Thymus (tissue), 11 donors: Measurements from ENCODE around the gene PLPP7. TPM values are rescaled to one million over a fixed set of nuclear protein-coding genes. Genes with fewer than 3 reads are reported as not detected.
"Not testable (repeated sequence)": the region's sequence is repeated elsewhere in the genome, so short reads cannot be mapped to it uniquely, and the experiment has no call there.

Experiments used
- DNase-seq, 9 donors: peaks; one replicate each; pipeline ENCODE4 v3.0.0-alpha.2; 2013; ENCODE audit warnings: low spot score in 9 of 9, low read depth in 6 of 9, missing footprints in 1 of 9
- H3K27ac ChIP-seq, 2 donors: one replicate each; pipeline ENCODE4 v1.5.1; 2013; ENCODE audit warnings: control low read depth in 1 of 2, low read depth in 1 of 2, low read length in 1 of 2, mild to moderate bottlenecking in 1 of 2, moderate library complexity in 1 of 2
- H3K27me3 ChIP-seq, 2 donors: one replicate each; pipeline ENCODE4 v1.5.1; 2013; ENCODE audit warnings: low read length in 1 of 2; ENCODE audit not compliant: control insufficient read depth in 2 of 2, insufficient read depth in 1 of 2
- H3K36me3 ChIP-seq, 2 donors: one replicate each; pipeline ENCODE4 v1.5.1; 2013; ENCODE audit warnings: low read length in 1 of 2, mild to moderate bottlenecking in 1 of 2, moderate library complexity in 1 of 2; ENCODE audit not compliant: control insufficient read depth in 2 of 2, insufficient read depth in 2 of 2
- H3K4me1 ChIP-seq, 2 donors: one replicate each; pipeline ENCODE4 v1.5.1; 2013; ENCODE audit warnings: low read length in 2 of 2; ENCODE audit not compliant: control insufficient read depth in 2 of 2, insufficient read depth in 2 of 2
- H3K4me3 ChIP-seq, 2 donors: one replicate each; pipeline ENCODE4 v1.5.1; 2013; ENCODE audit warnings: low read length in 2 of 2, control low read depth in 1 of 2, mild to moderate bottlenecking in 1 of 2
- H3K9me3 ChIP-seq, 2 donors: one replicate each; pipeline ENCODE4 v1.5.1; 2013; ENCODE audit warnings: low read length in 1 of 2, mild to moderate bottlenecking in 1 of 2; ENCODE audit not compliant: control insufficient read depth in 2 of 2, insufficient read depth in 1 of 2
- WGBS: extraction: QIAGEN DNeasy Blood & Tissue Kit; methylation state at CpG from one replicate; pipeline ENCODE4 v1.1.7; 2013; 5-methylcytosine and 5-hydroxymethylcytosine counted together
- polyA plus RNA-seq: library from polyadenylated mRNA; stranded (reverse); fragments of 200-250 nt; gene quantifications from one replicate; pipeline ENCODE4 v1.2.3, GENCODE V29; 2013
- total RNA-seq: library from RNA; stranded (reverse); fragments of 120-200 nt; gene quantifications from one replicate; pipeline ENCODE4 v1.2.4, GENCODE V29; 2013
- donor health status: healthy.

Gene PLPP7
- total and polyA plus RNA-seq, 2 donors, result 0.52 to 0.96 TPM

DNA sequence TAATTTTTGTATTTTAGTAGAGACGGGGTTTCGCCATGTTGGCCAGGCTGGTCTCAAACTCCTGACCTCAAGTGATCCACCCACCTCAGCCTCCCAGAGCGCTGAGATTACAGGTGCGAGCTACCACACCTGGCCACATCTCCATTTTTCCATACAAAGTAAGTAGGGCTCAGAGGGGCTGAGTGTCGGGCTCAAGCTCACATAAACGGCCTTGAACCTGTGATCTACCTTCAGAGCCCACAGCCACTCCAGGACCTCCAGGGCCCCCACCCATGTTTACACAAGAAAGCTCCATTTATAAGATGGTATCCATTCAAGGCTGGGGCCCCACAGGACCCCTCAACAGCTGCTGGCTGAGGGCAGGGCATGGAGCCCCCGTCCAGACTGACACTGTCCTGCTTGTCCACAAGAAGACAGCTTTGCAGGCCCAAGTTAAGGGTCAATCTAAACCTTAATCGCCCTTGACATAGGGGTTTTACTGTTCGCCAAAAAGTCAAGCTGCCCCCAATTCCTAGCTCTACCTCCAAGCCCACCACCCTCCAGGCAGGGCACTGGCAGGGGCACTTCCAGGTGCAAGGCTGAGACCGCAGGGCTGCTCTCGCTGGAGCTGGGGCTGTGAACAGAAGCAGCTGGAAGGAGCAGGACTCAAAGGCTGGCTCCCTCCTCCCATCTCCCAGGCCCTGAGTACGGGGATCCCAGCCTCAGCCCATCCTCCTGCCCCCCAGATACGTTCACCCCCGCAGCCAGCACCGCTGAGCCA, 32.1 kb upstream of the PLPP7 start:
- H3K4me1 ChIP-seq, result peaks cover 23 to 64% of the 10 kb centered on the region in 2 donors
- H3K9me3 ChIP-seq, result no peaks in the 10 kb centered on the region
- H3K27me3 ChIP-seq, result no peaks in the 10 kb centered on the region
- H3K27ac ChIP-seq, result peak overlapping the region; percentile 78 to 99
- WGBS, result 67% methylated on average over 15 of the region's 15 CpGs
- peak in 1 of 9 donors; percentile 52 for DNase-seq
- peaks cover 38 to 40% of the 10 kb centered on the region in 2 donors for H3K36me3 ChIP-seq
- H3K4me3 ChIP-seq, result no peak overlapping the region

- Histone ChIP-seq H3K36me3 (peaks cover 44 to 47% of the 10 kb centered on the region in 2 donors), H3K27me3 (no peaks in the 10 kb centered on the region), H3K4me3 (no peak overlapping the region), H3K27ac (peak overlapping the region; percentile 55 to 99), H3K4me1 (peaks cover 22 to 57% of the 10 kb centered on the region in 2 donors), H3K9me3 (no peaks in the 10 kb centered on the region)
- no peak for DNase-seq
- WGBS, result 95% methylated on average over 15 of the region's 15 CpGs
Observed at GRCh38 chr9:131258186-131258585, 31.3 kb upstream of the PLPP7 start.

- no peaks in the 10 kb centered on the region for H3K9me3 ChIP-seq
- peak overlapping the region in 1 of 2 donors; percentile 3 for H3K27ac ChIP-seq
- peaks cover 48 to 52% of the 10 kb centered on the region in 2 donors for H3K36me3 ChIP-seq
- DNase-seq, result no peak
- peaks cover 21 to 50% of the 10 kb centered on the region in 2 donors for H3K4me1 ChIP-seq
- H3K4me3 ChIP-seq, result no peak overlapping the region
- WGBS, result 95% methylated on average over 25 of the region's 25 CpGs
- no peaks in the 10 kb centered on the region for H3K27me3 ChIP-seq
Observed at GRCh38 chr9:131258698-131259431, 30.7 kb upstream of the PLPP7 start.

DNA sequence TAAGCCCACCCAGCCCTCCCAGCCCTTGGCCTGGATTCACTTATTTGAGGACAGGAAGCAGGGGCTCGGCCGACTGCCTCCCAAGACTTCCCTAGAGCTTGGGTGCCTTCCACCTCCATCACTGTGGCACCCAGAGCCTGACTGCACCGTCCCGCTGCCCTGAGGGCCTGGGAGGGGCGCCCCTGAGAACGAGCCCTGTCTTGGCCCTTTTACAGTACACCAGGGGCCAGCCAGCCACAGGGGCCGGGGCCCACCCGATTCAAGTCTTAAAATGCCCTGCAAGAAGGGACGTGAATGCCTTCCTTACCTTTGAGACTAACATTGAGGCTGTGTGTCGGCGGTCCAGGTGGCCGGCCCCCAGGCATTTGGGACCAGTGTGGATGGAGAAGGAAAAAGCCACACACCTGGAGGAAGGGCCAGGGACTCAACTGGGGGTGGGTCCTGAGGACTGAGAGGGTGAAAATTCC, 30.1 kb upstream of the PLPP7 start:
- H3K27ac ChIP-seq, result no peak overlapping the region
- no peaks in the 10 kb centered on the region for H3K9me3 ChIP-seq
- no peaks in the 10 kb centered on the region for H3K27me3 ChIP-seq
- 97% methylated on average over 12 of the region's 12 CpGs for WGBS
- peaks cover 54 to 58% of the 10 kb centered on the region in 2 donors for H3K36me3 ChIP-seq
- DNase-seq, result no peak
- H3K4me1 ChIP-seq, result peaks cover 22 to 47% of the 10 kb centered on the region in 2 donors
- H3K4me3 ChIP-seq, result no peak overlapping the region

- WGBS, result 95% methylated on average over 20 of the region's 20 CpGs
- Histone ChIP-seq H3K27ac (no peak overlapping the region), H3K36me3 (peaks cover 57 to 59% of the 10 kb centered on the region in 2 donors), H3K27me3 (no peaks in the 10 kb centered on the region), H3K4me1 (peaks cover 18 to 41% of the 10 kb centered on the region in 2 donors), H3K4me3 (no peak overlapping the region), H3K9me3 (no peaks in the 10 kb centered on the region)
- no peak for DNase-seq
Observed at GRCh38 chr9:131259916-131260597, 29.5 kb upstream of the PLPP7 start.

DNA sequence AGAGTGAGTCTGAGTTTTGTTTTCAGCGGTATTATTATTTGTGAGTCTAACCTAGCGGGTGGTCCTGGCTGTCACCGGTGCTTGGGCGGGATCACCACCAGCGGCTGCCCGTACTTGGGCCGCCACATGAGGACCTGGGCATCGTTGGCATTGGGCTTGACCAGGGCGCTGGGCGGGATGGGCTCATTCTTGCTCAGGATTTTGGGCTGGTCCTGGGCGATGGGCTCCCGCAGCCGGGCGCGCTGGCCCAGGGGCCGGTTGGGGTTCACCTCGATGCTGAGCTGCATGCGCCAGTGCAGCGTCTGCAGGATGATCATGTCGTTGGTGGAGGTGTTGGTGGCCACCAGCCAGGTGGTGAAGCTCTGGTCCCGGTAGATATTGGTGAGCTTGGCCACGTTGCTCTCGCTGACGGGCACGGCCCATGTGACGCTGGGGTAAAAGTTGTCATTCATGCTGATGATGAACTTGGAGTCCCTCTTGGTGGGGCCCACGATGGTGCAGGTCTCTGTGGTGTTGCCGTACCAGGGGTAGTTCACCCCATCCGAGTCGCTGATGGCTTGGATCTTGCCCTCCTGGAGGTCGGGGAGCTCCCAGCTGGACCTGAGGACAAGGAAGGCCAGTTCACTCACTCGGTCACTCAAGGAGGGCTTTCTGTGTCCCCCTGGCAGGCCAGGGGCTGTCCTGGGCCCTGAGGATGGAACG, 28.6 kb upstream of the PLPP7 start:
- DNase-seq, result no peak
- H3K27ac ChIP-seq, result no peak overlapping the region

GRCh38 chr9:131262327-131263032, 27.0 kb upstream of the PLPP7 start:
- Histone ChIP-seq H3K27ac (no peak overlapping the region), H3K27me3 (no peaks in the 10 kb centered on the region), H3K36me3 (peaks cover 68 to 74% of the 10 kb centered on the region in 2 donors), H3K4me3 (no peak overlapping the region), H3K4me1 (peaks cover 18 to 36% of the 10 kb centered on the region in 2 donors), H3K9me3 (no peaks in the 10 kb centered on the region)
- 87% methylated on average over 13 of the region's 13 CpGs for WGBS
- DNase-seq, result no peak

More for the DNA sequence above, 28.6 kb upstream of the PLPP7 start:
- Histone ChIP-seq H3K4me3 (no peak overlapping the region), H3K9me3 (no peaks in the 10 kb centered on the region), H3K36me3 (peaks cover 61 to 64% of the 10 kb centered on the region in 2 donors), H3K27me3 (no peaks in the 10 kb centered on the region), H3K4me1 (peaks cover 15 to 37% of the 10 kb centered on the region in 2 donors)
- WGBS, result 98% methylated on average over 33 of the region's 33 CpGs

DNA sequence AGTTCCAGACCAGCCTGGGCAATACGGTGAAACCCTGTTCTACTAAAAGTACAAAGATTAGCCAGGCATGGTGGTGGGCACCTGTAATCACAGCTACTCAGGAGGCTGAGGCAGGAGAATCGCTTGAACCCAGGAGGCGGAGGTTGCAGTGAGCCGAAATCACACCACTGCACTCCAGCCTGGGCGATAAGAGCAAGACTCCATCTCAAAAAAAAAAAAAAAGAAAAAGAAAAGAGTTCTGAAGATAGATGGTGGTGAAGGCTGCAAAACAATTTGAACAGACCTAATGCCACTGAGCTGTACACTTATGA, 26.5 kb upstream of the PLPP7 start:
- Histone ChIP-seq H3K4me1 (peaks cover 16 to 36% of the 10 kb centered on the region in 2 donors), H3K36me3 (peaks cover 68 to 74% of the 10 kb centered on the region in 2 donors)
- DNase-seq, H3K27ac ChIP-seq, H3K4me3 ChIP-seq, H3K9me3 ChIP-seq, H3K27me3 ChIP-seq: not testable (repeated sequence)
- 84% methylated on average over 5 of the region's 5 CpGs for WGBS
